ENCODE measurements around the gene SHOC1.

GRCh38 chr9:111840442-111840841 lies 45.7 kb upstream of the SHOC1 start:
- TF ChIP-seq SUZ12 (IDR thresholded peaks at IDR 0.05; ENCODE audit: low read depth, low read length) (no peak), POGZ (CRISPR knock-in tag; IDR thresholded peaks at IDR 0.05) (no peak), NBN (conservative IDR thresholded peaks at IDR 0.05) (no peak), ZNF512 (CRISPR knock-in tag; IDR thresholded peaks at IDR 0.05) (no peak), ZNF329 (CRISPR knock-in tag; IDR thresholded peaks at IDR 0.05; ENCODE audit: low read depth) (no peak), NFE2L2 (IDR thresholded peaks at IDR 0.05; ENCODE audit: low read length) (no peak), CTCF (CRISPR knock-in tag; IDR thresholded peaks at IDR 0.05) (no peak), ESRRA (CRISPR knock-in tag; IDR thresholded peaks at IDR 0.05; ENCODE audit: low read depth) (no peak), ZMYM2 (CRISPR knock-in tag; IDR thresholded peaks at IDR 0.05) (no peak), YY1 (IDR thresholded peaks at IDR 0.05; ENCODE audit: insufficient read depth, insufficient replicate concordance, low read depth, low read length) (no peak), GRHL1 (CRISPR knock-in tag; conservative IDR thresholded peaks at IDR 0.05) (no peak)

Data from HepG2 (cell line).